ENCODE results near the gene PARP16. TPM values are rescaled to one million over a fixed set of nuclear protein-coding genes. Genes with fewer than 3 reads are reported as not detected.
A peak's percentile ranks its signal among the peaks of the same experiment; 100 is the strongest.

PARP16 gene
- polyA plus RNA-seq, 4 donors, result 6.5 to 14.2 (median 9.0) TPM

DNA sequence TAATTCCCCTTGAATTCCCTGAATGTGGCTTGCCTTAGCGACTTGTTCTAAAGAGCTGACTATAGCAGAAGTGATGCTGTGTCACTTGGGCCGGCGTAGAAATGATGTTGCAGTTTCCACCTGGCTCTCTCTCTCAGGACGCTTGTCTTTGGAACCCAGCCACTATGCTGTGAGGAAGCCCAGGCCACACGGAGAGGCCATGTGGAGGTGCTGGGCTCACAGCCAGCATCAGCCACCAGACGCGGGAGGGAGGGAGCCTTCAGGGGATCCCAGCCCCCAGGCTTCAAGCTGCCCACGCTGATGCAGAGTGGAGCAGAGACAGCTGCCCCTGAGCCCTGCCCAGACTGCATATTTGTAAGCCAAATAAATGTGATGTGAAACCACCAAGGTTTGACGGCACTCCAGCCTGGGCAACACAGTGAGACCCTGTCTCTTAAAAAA is 36.4 kb upstream of the PARP16 start:
- 21 to 24% (median 23%) methylated on average over 9 of the region's 9 CpGs for WGBS, 3 donors
- H3K4me3 ChIP-seq (ENCODE audit: low read depth in 1 of 3, low read length in 3 of 3), result no peak overlapping the region
- no peaks in the 10 kb centered on the region for H3K9me3 ChIP-seq (ENCODE audit: control insufficient read depth in 2 of 2, insufficient read depth in 1 of 2, low read depth in 1 of 2, low read length in 1 of 2)
- H3K27me3 ChIP-seq (ENCODE audit: control insufficient read depth in 3 of 3, insufficient read depth in 3 of 3, low read length in 3 of 3), result peaks cover 0 to 2% (median 2%) of the 10 kb centered on the region in 3 donors
- DNase-seq (peak in 1 of 2 donors; percentile 29), FAIRE-seq (no peak)
- no peaks in the 10 kb centered on the region for H3K36me3 ChIP-seq (ENCODE audit: control insufficient read depth in 3 of 3, insufficient read depth in 2 of 3, low read depth in 1 of 3, low read length in 3 of 3)
- no peaks in the 10 kb centered on the region for H3K4me1 ChIP-seq (ENCODE audit: control insufficient read depth in 3 of 3, insufficient read depth in 2 of 3, low read depth in 1 of 3, low read length in 2 of 3)
- no peak overlapping the region for H3K27ac ChIP-seq (ENCODE audit: low read depth in 1 of 3, low read length in 2 of 3)

DNA sequence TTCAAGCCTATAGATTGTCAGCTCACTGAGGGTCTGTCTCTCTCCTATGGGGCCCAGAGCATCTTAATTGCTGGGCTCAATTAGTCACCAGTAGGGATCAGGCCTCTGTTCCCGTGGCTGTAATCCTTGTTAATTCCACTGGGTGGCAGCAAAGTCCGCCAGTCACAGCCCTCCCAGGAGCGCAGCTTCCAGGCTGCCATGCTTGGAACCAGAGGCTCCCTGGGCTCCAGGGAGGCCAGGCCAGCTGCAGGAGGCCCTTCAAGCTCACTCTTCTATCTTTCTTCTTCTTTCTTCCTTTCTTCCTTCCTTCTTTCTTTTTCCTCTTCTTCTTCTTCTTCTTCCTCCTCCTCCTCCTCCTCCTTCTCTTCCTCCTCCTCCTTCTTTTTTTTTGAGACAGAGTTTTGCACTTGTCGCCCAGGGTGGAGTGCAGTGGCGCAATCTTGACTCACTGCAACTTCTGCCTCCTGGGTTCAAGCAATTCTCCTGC is 32.2 kb upstream of the PARP16 start:
- WGBS, 3 donors, result 35 to 38% (median 37%) methylated on average over 5 of the region's 5 CpGs
- H3K4me3 ChIP-seq (ENCODE audit: low read depth in 1 of 3, low read length in 3 of 3), result no peak overlapping the region
- H3K27ac ChIP-seq (ENCODE audit: low read depth in 1 of 3, low read length in 2 of 3), result no peak overlapping the region
- no peaks in the 10 kb centered on the region for H3K36me3 ChIP-seq (ENCODE audit: control insufficient read depth in 3 of 3, insufficient read depth in 2 of 3, low read depth in 1 of 3, low read length in 3 of 3)
- peaks cover 0 to 5% (median 2%) of the 10 kb centered on the region in 3 donors for H3K27me3 ChIP-seq (ENCODE audit: control insufficient read depth in 3 of 3, insufficient read depth in 3 of 3, low read length in 3 of 3)
- FAIRE-seq, result no peak
- no peaks in the 10 kb centered on the region for H3K4me1 ChIP-seq (ENCODE audit: control insufficient read depth in 3 of 3, insufficient read depth in 2 of 3, low read depth in 1 of 3, low read length in 2 of 3)
- DNase-seq, result peak; percentile 79 to 90
- no peaks in the 10 kb centered on the region for H3K9me3 ChIP-seq (ENCODE audit: control insufficient read depth in 2 of 2, insufficient read depth in 1 of 2, low read depth in 1 of 2, low read length in 1 of 2)

DNA sequence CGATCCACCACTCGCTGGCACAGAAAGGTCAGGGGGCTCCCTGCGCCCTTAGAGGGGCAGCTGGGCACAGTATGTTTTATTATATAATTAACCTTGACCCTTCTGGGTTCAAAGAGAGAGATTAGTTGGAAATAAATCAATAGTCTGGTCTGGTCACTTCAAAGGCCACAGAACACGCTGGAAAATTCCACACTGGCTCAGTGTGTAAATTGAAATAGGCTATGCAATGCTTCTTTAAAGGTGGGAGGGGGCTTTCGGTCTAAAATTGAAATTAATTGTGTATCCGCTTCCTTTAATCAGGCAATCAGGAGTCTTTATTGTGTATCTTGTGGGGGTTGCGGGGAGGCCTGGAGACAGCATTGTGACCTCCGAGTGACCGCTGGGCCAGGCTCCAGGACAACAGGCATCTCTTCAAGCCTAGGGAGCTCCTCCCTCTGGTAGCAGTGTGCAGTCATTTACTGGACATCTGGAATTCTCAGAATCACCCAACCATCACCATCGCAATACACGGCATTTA is 25.8 kb upstream of the PARP16 start:
- peaks cover 0 to 3% (median 0%) of the 10 kb centered on the region in 3 donors for H3K27me3 ChIP-seq (ENCODE audit: control insufficient read depth in 3 of 3, insufficient read depth in 3 of 3, low read length in 3 of 3)
- peak in 1 of 2 donors; percentile 22 for DNase-seq
- no peak for FAIRE-seq
- H3K9me3 ChIP-seq (ENCODE audit: control insufficient read depth in 2 of 2, insufficient read depth in 1 of 2, low read depth in 1 of 2, low read length in 1 of 2), result no peaks in the 10 kb centered on the region
- no peaks in the 10 kb centered on the region for H3K36me3 ChIP-seq (ENCODE audit: control insufficient read depth in 3 of 3, insufficient read depth in 2 of 3, low read depth in 1 of 3, low read length in 3 of 3)
- H3K4me3 ChIP-seq (ENCODE audit: low read depth in 1 of 3, low read length in 3 of 3), result no peak overlapping the region
- 62 to 73% (median 71%) methylated on average over 11 of the region's 11 CpGs for WGBS, 3 donors
- no peaks in the 10 kb centered on the region for H3K4me1 ChIP-seq (ENCODE audit: control insufficient read depth in 3 of 3, insufficient read depth in 2 of 3, low read depth in 1 of 3, low read length in 2 of 3)
- H3K27ac ChIP-seq (ENCODE audit: low read depth in 1 of 3, low read length in 2 of 3), result no peak overlapping the region

DNA sequence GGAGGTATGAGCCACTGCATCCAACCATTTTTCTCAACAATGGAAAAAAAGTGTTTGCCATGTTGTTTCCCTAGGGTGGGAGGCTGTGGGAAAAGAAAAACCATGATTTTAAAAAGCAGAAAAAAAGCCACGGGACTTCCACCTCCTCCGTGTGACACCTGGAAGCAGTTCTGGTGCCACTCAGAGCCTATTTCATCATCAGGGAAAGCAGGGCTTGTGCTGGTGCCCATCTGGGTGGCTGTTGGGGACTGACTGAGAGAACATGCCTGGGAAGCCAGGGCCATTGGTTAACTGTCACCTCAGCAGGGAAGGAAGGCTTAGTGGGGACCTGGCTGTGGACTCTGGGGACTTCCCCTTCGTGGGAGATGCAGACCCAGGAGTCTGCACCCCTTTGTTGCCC is 25.1 kb upstream of the PARP16 start:
- 15 to 46% (median 18%) methylated on average over 3 of the region's 3 CpGs for WGBS, 3 donors
- no peak for FAIRE-seq

DNA sequence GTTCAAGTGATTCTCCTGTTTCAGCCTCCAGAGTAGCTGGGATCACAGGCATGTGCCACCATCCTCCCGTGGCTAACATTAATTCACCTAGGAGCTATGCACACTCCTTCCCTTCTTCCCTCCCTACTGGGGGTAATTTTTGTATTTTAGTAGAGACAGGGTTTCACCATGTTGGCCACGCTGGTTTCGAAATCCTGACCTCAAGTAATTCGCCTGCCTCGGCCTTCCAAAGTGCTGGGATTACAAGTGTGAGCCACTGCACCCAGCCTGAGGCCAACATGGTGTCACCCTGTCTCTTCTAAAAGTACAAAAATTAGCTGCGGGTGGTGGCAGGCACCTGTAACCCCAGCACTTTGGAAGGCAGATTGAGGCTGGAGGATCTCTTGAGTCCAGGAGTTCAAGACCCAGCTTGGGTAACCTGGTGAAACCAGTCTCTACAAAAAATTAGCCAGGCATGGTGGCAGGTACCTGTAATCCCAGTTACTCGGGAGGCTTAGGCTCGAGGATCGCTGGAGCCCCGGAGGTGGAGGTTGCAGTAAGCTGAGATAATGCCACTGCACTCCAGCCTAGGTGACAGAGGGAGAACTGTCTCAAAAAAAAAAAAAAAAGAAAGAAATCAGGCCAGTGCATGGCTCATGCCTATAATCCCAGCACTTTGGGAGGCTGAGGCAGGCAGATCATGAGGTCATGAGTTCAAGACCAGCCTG is 23.9 kb upstream of the PARP16 start:
- no peaks in the 10 kb centered on the region for H3K36me3 ChIP-seq (ENCODE audit: control insufficient read depth in 3 of 3, insufficient read depth in 2 of 3, low read depth in 1 of 3, low read length in 3 of 3)
- 81 to 88% (median 88%) methylated on average over 10 of the region's 10 CpGs for WGBS, 3 donors
- DNase-seq (no peak), FAIRE-seq (no peak)
- H3K27ac ChIP-seq (ENCODE audit: low read depth in 1 of 3, low read length in 2 of 3), result peak overlapping the region in 1 of 3 donors; percentile 42
- H3K4me3 ChIP-seq (ENCODE audit: low read depth in 1 of 3, low read length in 3 of 3), result no peak overlapping the region
- H3K9me3 ChIP-seq (ENCODE audit: control insufficient read depth in 2 of 2, insufficient read depth in 1 of 2, low read depth in 1 of 2, low read length in 1 of 2), result no peaks in the 10 kb centered on the region
- H3K4me1 ChIP-seq (ENCODE audit: control insufficient read depth in 3 of 3, insufficient read depth in 2 of 3, low read depth in 1 of 3, low read length in 2 of 3), result no peaks in the 10 kb centered on the region
- H3K27me3 ChIP-seq (ENCODE audit: control insufficient read depth in 3 of 3, insufficient read depth in 3 of 3, low read length in 3 of 3), result peaks cover 0 to 3% (median 0%) of the 10 kb centered on the region in 3 donors

More for the DNA sequence above, 25.1 kb upstream of the PARP16 start:
- Histone ChIP-seq H3K36me3 (ENCODE audit: control insufficient read depth in 3 of 3, insufficient read depth in 2 of 3, low read depth in 1 of 3, low read length in 3 of 3) (no peaks in the 10 kb centered on the region), H3K9me3 (ENCODE audit: control insufficient read depth in 2 of 2, insufficient read depth in 1 of 2, low read depth in 1 of 2, low read length in 1 of 2) (no peaks in the 10 kb centered on the region), H3K27me3 (ENCODE audit: control insufficient read depth in 3 of 3, insufficient read depth in 3 of 3, low read length in 3 of 3) (peaks cover 0 to 3% (median 0%) of the 10 kb centered on the region in 3 donors), H3K4me1 (ENCODE audit: control insufficient read depth in 3 of 3, insufficient read depth in 2 of 3, low read depth in 1 of 3, low read length in 2 of 3) (no peaks in the 10 kb centered on the region), H3K4me3 (ENCODE audit: low read depth in 1 of 3, low read length in 3 of 3) (no peak overlapping the region), H3K27ac (ENCODE audit: low read depth in 1 of 3, low read length in 2 of 3) (no peak overlapping the region)
- no peak for DNase-seq

DNA sequence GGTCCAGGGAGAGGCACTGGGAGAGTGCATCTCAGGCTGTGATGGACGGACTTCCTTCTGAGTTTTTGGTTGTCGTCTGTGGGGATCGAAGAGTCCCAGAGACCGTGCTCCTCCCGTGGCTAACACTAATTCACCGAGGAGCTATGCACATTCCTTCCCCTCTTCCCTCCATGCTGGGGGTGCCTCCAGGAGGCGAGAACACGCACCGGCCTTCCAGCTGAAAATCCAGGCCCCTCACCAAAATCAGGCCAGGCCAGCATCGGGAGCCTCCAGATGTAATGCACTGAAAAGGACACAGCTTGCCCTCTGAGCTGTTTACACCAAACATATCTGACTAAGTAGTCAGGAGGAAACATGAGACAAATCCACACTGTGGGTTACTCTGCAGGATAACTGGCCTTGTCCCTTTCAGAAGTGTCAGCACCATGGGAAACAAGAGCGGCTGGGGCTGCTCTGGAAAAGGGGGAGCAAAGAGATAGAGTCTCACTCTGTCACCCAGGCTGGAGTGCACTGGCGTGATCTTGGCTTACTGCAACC is 23.3 kb upstream of the PARP16 start:
- WGBS, 3 donors, result 77 to 86% (median 81%) methylated on average over 11 to 12 of the region's 12 CpGs
- Histone ChIP-seq H3K27ac (ENCODE audit: low read depth in 1 of 3, low read length in 2 of 3) (peak overlapping the region in 1 of 3 donors; percentile 42), H3K27me3 (ENCODE audit: control insufficient read depth in 3 of 3, insufficient read depth in 3 of 3, low read length in 3 of 3) (no peaks in the 10 kb centered on the region), H3K4me1 (ENCODE audit: control insufficient read depth in 3 of 3, insufficient read depth in 2 of 3, low read depth in 1 of 3, low read length in 2 of 3) (peaks cover 0 to 3% (median 0%) of the 10 kb centered on the region in 3 donors), H3K9me3 (ENCODE audit: control insufficient read depth in 2 of 2, insufficient read depth in 1 of 2, low read depth in 1 of 2, low read length in 1 of 2) (no peaks in the 10 kb centered on the region), H3K36me3 (ENCODE audit: control insufficient read depth in 3 of 3, insufficient read depth in 2 of 3, low read depth in 1 of 3, low read length in 3 of 3) (no peaks in the 10 kb centered on the region), H3K4me3 (ENCODE audit: low read depth in 1 of 3, low read length in 3 of 3) (no peak overlapping the region)
- FAIRE-seq, result no peak
- no peak for DNase-seq

DNA sequence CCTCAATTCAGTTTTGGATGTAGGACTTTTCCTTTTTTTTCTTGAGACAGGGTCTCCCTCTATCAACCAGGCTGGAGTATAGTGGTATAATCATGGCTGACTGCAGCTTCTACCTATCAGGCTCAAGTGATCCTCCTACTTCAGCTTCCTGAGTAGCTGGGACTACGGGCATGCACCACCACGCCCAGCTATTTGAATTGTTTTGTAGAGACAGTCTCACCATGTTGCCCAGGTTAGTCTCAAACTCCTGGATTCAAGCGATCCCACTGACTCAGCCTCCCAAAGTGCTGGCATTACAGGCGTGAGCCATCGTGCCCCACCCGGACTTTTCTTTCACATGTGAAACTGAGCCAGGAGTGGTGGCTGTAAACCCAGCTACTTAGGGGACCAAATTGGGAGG is 21.3 kb upstream of the PARP16 start:
- Histone ChIP-seq H3K4me1 (ENCODE audit: control insufficient read depth in 3 of 3, insufficient read depth in 2 of 3, low read depth in 1 of 3, low read length in 2 of 3) (peaks cover 0 to 11% (median 0%) of the 10 kb centered on the region in 3 donors), H3K27me3 (ENCODE audit: control insufficient read depth in 3 of 3, insufficient read depth in 3 of 3, low read length in 3 of 3) (no peaks in the 10 kb centered on the region), H3K36me3 (ENCODE audit: control insufficient read depth in 3 of 3, insufficient read depth in 2 of 3, low read depth in 1 of 3, low read length in 3 of 3) (no peaks in the 10 kb centered on the region), H3K27ac (ENCODE audit: low read depth in 1 of 3, low read length in 2 of 3) (no peak overlapping the region), H3K4me3 (ENCODE audit: low read depth in 1 of 3, low read length in 3 of 3) (no peak overlapping the region), H3K9me3 (ENCODE audit: control insufficient read depth in 2 of 2, insufficient read depth in 1 of 2, low read depth in 1 of 2, low read length in 1 of 2) (no peaks in the 10 kb centered on the region)
- 45 to 75% (median 58%) methylated on average over 6 of the region's 6 CpGs for WGBS, 3 donors
- DNase-seq, result no peak
- no peak for FAIRE-seq

DNA sequence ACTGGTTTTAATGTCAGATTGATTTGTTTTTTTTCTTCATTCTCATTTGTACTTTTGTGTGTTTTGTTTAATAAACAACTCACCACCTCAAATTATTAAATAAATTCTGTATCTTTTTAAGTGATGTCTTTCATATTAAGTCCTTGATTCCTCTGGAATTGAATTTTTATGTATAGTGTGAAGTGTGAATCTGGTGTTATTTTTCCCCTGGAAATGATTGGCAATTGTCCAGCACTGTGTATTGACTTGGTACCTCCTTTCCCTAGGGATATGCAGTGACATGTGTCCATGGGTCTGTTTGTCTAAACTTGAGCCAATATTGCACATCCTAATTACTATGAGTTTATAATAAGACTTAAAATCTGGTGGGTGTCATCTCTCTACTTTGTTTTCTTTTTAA is 19.9 kb upstream of the PARP16 start:
- DNase-seq (no peak), FAIRE-seq (no peak)
- no peaks in the 10 kb centered on the region for H3K27me3 ChIP-seq (ENCODE audit: control insufficient read depth in 3 of 3, insufficient read depth in 3 of 3, low read length in 3 of 3)
- H3K4me3 ChIP-seq (ENCODE audit: low read depth in 1 of 3, low read length in 3 of 3), result no peak overlapping the region
- H3K4me1 ChIP-seq (ENCODE audit: control insufficient read depth in 3 of 3, insufficient read depth in 2 of 3, low read depth in 1 of 3, low read length in 2 of 3), result peaks cover 0 to 11% (median 0%) of the 10 kb centered on the region in 3 donors
- H3K9me3 ChIP-seq (ENCODE audit: control insufficient read depth in 2 of 2, insufficient read depth in 1 of 2, low read depth in 1 of 2, low read length in 1 of 2), result no peaks in the 10 kb centered on the region
- H3K36me3 ChIP-seq (ENCODE audit: control insufficient read depth in 3 of 3, insufficient read depth in 2 of 3, low read depth in 1 of 3, low read length in 3 of 3), result no peaks in the 10 kb centered on the region
- H3K27ac ChIP-seq (ENCODE audit: low read depth in 1 of 3, low read length in 2 of 3), result no peak overlapping the region

Data from small intestine (tissue), 7 donors.